ENCODE results near the gene DDOST. TPM values are rescaled to one million over a fixed set of nuclear protein-coding genes. Genes with fewer than 3 reads are reported as not detected.

DDOST gene
- polyA plus RNA-seq, 3 donors, result 208 to 228 (median 226) TPM

Other genes starting within 250 kb of the DDOST start
- gene CAMK2N1, start 175.2 kb downstream of the DDOST start, polyA plus RNA-seq (ENCODE audit: insufficient read length in 3 of 3), result 10 to 100 TPM; 69.0 to 73.5 (median 72.3) TPM
- 10 to 100 TPM; 33.8 to 36.4 (median 33.8) TPM for gene MUL1, start 153.2 kb downstream of the DDOST start, polyA plus RNA-seq (ENCODE audit: insufficient read length in 3 of 3)
- gene FAM43B, start 108.8 kb downstream of the DDOST start, polyA plus RNA-seq (ENCODE audit: insufficient read length in 3 of 3), result 1 to 10 TPM in 1 of 3 donors, under 1 TPM in 2; 0.67 to 1.5 (median 0.96) TPM
- gene CDA, start 72.3 kb downstream of the DDOST start, polyA plus RNA-seq (ENCODE audit: insufficient read length in 3 of 3), result 1 to 10 TPM; 5.2 to 6.2 (median 6.1) TPM
- gene PINK1, start 27.9 kb downstream of the DDOST start, polyA plus RNA-seq (ENCODE audit: insufficient read length in 3 of 3), result 10 to 100 TPM; 70.1 to 83.7 (median 72.5) TPM
- gene KIF17, start 56.6 kb upstream of the DDOST start, polyA plus RNA-seq (ENCODE audit: insufficient read length in 3 of 3), result 1 to 10 TPM; 3.5 to 4.9 (median 3.9) TPM
- 1 to 10 TPM in 2 of 3 donors, under 1 TPM in 1; 0.64 to 1.2 (median 1.2) TPM for gene SH2D5, start 71.3 kb upstream of the DDOST start, polyA plus RNA-seq (ENCODE audit: insufficient read length in 3 of 3)
- gene HP1BP3, start 125.9 kb upstream of the DDOST start, polyA plus RNA-seq (ENCODE audit: insufficient read length in 3 of 3), result 100 to 1,000 TPM; 229 to 264 (median 263) TPM